Fibroblast of skin of abdomen (primary cell): ENCODE results near the gene GPD2.
"Not testable (repeated sequence)": the region's sequence is repeated elsewhere in the genome, so short reads cannot be mapped to it uniquely, and the experiment has no call there.

Experiments
- DNase-seq: peaks from one replicate; pipeline ENCODE4 v3.0.0-alpha.2; 2013

Gene GPD2

DNA sequence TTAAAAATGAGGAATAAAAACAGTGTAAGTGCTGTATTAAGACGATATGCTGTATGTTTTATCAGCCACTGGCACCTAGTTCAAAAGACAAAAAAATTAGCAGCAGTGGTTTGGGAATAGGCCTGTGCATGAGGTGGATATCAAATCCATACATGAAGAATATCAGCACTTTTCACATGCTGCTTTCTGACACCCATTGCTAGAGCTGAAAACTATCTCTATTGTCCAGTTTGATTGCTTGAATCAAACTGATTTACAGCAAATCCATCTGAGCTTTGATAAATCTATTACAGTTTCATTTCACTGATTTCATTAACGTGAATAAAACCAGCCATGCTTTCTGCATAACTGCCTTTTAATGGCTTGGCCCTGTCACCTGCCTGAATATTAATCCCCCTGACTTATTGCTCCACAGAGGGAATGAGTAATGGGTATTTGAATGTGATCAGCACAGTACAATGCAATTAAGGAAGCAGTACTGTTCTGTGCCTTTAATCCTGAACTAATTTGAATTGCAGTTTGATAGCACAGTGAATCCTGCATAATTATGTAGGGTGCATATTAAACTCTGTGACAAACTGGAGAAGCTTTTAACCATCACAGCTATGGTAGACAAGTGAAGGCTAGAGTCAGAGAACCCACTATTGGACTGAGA lies 154.0 kb downstream of the GPD2 start:
- no peak for DNase-seq

- no peak for DNase-seq
These were observed 156.8 kb downstream of the GPD2 start for GRCh38 chr2:156592809-156593593.

DNA sequence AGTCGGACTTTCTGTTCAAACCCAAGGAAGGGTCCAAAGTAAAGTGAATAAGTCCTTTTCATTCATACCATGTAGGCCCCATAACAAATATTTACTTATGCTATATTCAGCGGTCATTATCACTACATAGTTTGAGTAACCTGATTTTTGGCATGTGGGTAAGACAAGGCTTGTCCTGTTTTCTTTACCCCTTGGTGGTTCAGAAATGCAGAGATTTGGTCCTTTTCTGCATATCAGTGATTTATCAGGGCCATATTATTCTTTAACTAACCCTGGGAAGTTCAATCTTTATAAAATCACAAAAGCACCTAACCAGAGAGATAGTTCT lies 157.4 kb downstream of the GPD2 start:
- DNase-seq = no peak

- DNase-seq = no peak
These were observed 162.4 kb downstream of the GPD2 start for GRCh38 chr2:156598563-156598962.

DNA sequence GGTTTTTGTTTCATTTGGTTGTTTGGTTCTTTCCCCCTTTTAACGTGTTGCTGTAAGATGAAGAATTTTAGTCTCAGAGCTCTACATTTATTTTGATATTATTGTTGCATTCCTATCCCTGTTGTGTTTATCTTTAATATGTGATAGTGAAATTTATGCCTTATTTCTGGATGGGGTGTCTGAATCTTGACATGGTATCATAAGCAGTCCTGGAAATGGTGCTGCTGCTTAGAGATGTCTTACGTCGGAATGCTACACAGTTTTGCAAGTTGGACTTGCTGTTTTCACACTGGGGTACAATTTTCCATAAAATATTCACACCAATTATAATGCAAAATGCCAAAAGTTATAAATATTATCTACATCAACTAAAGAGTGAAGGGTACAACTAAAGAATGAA lies 164.0 kb downstream of the GPD2 start:
- DNase-seq = no peak

DNA sequence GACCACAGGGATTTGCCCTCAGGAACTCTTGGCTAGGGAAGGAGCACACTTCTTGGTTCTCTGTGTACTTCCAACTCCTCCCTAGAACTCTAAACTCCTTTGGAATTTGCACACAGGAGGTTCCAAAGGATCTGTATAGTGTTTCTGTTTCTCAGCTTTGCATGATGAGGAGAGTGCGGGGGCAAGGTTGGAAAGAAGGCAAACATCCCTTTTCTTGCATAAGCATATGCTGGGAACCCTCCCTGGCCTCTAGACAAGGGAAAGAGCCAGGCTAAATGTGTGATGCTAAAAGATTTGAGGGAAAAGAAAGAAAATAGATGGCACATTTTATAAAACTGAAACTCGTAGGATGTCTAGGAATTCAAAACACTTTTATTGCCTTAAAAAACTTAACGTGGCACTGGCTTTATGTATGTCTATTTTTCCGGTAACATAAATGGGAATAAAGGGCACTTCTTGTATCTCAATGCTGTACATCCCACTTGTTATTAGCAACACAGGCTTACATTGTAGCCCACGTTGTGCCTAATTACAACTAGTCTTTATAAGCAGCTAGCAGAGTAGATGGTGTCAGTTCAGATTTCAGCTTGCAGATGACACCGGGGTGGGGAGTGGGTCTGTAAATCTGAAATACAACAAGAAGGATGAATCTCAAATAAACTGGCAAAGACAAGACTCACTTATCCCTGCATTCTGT lies 165.8 kb downstream of the GPD2 start:
- no peak for DNase-seq

- DNase-seq = no peak
These were observed 166.4 kb downstream of the GPD2 start for GRCh38 chr2:156602552-156602933.

GRCh38 chr2:156615836-156616322 lies 179.7 kb downstream of the GPD2 start:
- DNase-seq = no peak

DNA sequence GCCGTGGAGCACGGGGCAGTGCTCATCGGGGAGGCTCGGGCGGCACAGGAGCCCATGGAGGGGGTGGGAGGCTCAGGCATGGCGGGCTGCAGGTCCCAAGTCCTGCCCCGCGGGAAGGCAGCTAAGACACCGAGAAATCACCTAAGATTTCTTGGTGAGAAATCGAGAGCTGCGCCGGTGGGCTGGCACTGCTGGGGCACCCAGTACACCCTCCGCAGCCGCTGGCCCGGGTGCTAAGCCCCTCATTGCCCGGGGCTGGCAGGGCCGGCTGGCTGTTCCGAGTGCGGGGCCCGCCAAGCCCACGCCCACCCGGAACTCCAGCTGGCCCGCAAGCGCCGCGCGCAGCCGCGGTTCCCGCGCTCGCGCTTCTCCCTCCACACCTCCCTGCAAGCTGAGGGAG lies 181.9 kb downstream of the GPD2 start:
- DNase-seq = not testable (repeated sequence)

DNA sequence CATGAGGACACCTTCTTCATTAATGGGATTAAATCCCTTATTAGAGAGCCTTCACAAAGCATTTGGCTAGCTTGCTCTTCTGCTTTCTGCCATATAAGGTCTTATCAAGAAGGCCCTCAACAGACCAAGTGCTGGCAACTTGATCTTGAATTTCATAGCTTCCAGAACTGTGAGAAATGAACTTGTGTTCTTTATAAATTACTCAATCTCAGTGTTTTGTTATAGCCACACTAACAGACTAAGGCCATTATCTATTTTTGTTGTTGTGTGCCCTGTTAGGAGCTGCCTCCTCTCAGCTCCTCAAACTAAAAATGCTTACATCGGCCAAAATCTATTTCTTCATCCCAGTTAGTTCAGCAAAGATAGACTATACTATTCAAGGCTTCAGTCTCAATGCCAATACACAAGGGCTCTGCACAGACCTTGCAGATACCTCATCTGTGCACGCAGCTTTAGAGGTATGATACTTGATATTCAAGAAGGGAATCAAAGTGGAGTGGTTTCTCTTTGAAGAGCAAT lies 182.9 kb downstream of the GPD2 start:
- no peak for DNase-seq

DNA sequence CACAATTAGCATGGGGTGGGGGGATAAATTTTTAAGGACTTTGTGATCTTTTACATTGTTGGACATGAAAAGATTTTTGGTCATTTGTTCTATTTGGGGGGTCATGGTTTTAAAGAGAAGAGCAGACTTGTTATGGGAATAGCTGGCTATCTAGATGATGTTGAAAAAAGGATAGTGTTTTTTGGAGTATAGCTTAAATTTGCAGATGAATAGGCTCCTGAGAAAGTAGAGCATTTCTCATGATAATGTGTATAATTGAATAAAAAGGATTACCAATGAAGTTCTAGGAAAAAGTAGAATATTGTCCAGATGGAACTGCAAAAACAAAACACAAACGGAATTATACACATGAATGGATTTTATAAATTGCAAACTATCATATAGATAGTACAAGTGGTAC lies 186.3 kb downstream of the GPD2 start:
- DNase-seq = no peak

- DNase-seq = no peak
These were observed 189.4 kb downstream of the GPD2 start for GRCh38 chr2:156625360-156626170.

- DNase-seq = no peak
These were observed 190.8 kb downstream of the GPD2 start for GRCh38 chr2:156626931-156627330.

DNA sequence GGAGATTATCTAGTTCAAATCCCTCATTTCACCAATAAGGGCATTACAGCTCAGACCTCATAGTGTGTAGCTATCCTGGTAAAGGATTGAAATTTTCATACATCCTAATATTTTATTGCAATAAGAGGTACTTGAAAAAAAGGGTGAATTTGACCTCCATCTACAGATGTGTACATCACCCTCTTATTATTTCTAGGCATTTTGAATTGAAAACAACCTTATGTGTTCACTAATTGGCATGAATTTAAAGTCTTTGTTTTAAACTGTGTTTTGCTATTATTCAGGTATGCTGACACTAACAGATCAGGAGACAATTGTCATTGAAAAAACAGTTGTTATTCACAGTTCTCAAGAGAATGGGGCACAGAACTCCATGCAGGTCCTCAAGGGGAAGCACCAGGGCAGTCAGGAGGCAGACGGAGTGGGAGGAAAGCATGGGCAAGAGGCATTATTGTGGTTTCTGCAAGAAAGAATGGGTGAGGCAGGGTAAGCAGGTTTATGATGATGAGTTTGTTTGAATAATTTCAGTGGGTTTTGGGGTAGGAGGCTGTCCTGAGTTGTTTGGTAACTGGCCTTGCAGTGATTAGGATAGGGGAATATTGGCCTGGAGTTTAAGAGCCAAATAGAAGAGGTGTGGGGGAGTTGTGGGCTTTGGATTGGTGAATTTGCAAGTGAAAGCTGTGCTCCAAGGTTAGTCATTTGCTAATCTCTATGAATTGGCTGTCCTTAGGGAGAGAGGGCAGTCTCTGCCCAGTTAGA lies 194.6 kb downstream of the GPD2 start:
- no peak for DNase-seq

DNA sequence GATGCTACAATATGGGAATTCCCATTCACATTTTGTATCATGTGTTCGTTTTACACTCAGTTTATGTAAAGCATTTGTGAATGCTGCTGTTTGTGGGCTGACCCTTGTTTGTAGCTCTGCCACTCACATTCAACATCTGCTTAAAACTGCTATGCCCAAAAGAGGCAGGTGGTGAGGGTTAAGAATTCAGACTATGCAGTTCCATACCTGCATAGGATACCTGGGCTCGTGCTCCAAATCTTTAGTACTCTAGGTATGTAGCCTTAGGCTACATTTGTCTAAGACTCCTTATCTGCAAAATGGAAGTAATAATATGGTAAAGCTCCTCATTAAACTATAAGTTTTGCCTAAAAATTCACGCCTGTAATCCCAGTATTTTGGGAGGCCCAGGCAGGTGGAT lies 199.5 kb downstream of the GPD2 start:
- no peak for DNase-seq
